Rectal smooth muscle tissue (tissue), 1 donor: ENCODE measurements around the gene FBXL7.

Experiments used
- H3K27ac ChIP-seq: one replicate; pipeline ENCODE4 v1.7.0; 2013; ENCODE audit warnings: low read depth, low read length, inconsistent platforms
- H3K27me3 ChIP-seq: one replicate; pipeline ENCODE4 v1.7.0; 2013; ENCODE audit warnings: low read length; ENCODE audit not compliant: control insufficient read depth, insufficient read depth
- H3K36me3 ChIP-seq: one replicate; pipeline ENCODE4 v1.7.0; 2013; ENCODE audit warnings: low read length; ENCODE audit not compliant: control insufficient read depth, insufficient read depth
- H3K4me1 ChIP-seq: one replicate; pipeline ENCODE4 v1.7.0; 2013; ENCODE audit warnings: low read length; ENCODE audit not compliant: control insufficient read depth, insufficient read depth
- H3K4me3 ChIP-seq: one replicate; pipeline ENCODE4 v1.7.0; 2013; ENCODE audit warnings: low read length
- H3K9ac ChIP-seq: one replicate; pipeline ENCODE4 v1.7.0; 2013; ENCODE audit warnings: low read length

The FBXL7 gene

GRCh38 chr5:15877914-15878313 lies 377.9 kb downstream of the FBXL7 start:
- Histone ChIP-seq H3K36me3 (no peaks in the 10 kb centered on the region), H3K27me3 (no peaks in the 10 kb centered on the region), H3K27ac (no peak overlapping the region), H3K4me3 (no peak overlapping the region), H3K9ac (no peak overlapping the region), H3K4me1 (no peaks in the 10 kb centered on the region)

GRCh38 chr5:15880201-15880600 lies 380.2 kb downstream of the FBXL7 start:
- Histone ChIP-seq H3K4me1 (no peaks in the 10 kb centered on the region), H3K36me3 (no peaks in the 10 kb centered on the region), H3K9ac (no peak overlapping the region), H3K27me3 (no peaks in the 10 kb centered on the region), H3K4me3 (no peak overlapping the region), H3K27ac (no peak overlapping the region)

DNA sequence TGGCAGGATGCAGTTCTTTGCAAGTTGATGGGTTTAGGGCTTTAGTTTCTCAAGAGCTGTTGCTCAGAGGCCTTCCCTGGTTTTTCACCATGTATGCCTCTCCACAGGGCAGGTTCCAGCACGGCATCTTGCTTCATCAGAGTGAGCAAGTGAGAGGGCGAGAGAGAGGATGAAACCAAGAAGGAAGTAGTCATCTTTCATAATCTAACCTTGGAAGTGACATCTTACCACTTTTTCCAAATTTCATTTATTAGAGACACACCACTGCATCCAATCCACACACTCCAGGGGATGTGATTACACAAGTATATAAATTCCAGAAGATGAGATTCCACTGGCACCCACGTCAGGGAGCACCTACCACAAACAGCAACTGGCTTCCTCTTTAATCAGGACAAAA lies 385.2 kb downstream of the FBXL7 start:
- H3K9ac ChIP-seq: no peak overlapping the region
- no peaks in the 10 kb centered on the region for H3K27me3 ChIP-seq
- H3K4me1 ChIP-seq: no peaks in the 10 kb centered on the region
- no peak overlapping the region for H3K27ac ChIP-seq
- no peak overlapping the region for H3K4me3 ChIP-seq
- no peaks in the 10 kb centered on the region for H3K36me3 ChIP-seq

DNA sequence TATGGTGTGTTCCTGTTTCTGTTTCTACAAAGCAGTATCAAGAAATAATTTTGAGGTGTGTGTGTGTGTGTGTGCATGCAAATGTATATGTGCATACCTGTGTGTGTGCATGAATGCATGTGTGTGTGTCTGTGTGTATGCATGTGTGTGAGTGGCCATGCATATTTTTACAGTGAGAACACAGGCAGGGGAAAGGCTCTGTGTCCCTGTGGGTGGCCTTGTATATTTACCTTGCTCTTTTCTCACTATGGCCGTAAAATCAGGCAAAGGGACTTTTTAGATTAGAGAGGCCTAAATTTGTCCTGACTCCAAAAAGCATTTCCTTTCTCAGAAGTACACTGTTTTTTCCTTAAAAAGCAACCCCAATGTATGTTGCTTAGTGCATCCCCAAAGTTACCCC lies 386.2 kb downstream of the FBXL7 start:
- H3K27me3 ChIP-seq: no peaks in the 10 kb centered on the region
- no peak overlapping the region for H3K4me3 ChIP-seq
- no peaks in the 10 kb centered on the region for H3K4me1 ChIP-seq
- H3K36me3 ChIP-seq: no peaks in the 10 kb centered on the region
- no peak overlapping the region for H3K9ac ChIP-seq
- H3K27ac ChIP-seq: no peak overlapping the region

DNA sequence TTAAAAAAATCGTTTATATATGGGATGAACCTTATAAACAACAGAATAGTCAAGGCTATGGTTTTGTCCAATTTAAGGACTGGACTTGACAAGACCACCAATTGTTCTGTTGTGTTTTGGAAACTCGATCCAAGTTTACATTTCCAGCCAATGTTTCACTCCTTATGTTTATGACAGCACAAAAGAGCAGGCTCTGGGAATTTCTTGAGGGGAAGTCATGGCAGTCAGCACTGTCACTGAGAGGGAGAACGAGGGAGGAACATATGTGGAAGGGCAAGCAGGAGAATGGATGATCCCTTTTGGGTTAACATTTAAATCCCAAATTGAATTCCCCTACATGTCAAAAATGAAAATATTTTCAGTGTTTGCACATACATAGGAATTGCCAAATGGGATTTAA lies 387.1 kb downstream of the FBXL7 start:
- no peaks in the 10 kb centered on the region for H3K4me1 ChIP-seq
- no peak overlapping the region for H3K4me3 ChIP-seq
- no peaks in the 10 kb centered on the region for H3K36me3 ChIP-seq
- no peak overlapping the region for H3K9ac ChIP-seq
- H3K27me3 ChIP-seq: no peaks in the 10 kb centered on the region
- H3K27ac ChIP-seq: no peak overlapping the region

DNA sequence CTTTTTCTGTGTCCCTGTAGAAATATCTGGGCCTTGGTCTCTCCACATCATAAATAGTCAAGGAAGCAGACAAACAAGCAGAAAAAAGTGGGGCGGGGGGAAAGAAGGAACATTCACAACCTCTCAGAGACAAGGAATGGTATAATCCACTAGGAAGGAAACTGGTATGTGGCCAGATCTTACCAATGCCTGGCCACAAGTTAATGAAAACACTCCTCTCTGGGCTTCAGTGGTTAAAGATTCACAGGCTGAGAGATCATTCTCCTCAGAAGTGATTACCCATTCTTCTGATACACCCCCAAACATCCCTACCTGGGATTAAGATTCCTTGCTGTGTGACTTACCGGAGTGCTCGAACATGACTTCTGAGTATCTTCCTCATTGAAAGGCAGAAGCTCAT lies 389.0 kb downstream of the FBXL7 start:
- no peak overlapping the region for H3K27ac ChIP-seq
- H3K4me3 ChIP-seq: no peak overlapping the region
- no peak overlapping the region for H3K9ac ChIP-seq
- no peaks in the 10 kb centered on the region for H3K4me1 ChIP-seq
- H3K36me3 ChIP-seq: no peaks in the 10 kb centered on the region
- H3K27me3 ChIP-seq: no peaks in the 10 kb centered on the region

DNA sequence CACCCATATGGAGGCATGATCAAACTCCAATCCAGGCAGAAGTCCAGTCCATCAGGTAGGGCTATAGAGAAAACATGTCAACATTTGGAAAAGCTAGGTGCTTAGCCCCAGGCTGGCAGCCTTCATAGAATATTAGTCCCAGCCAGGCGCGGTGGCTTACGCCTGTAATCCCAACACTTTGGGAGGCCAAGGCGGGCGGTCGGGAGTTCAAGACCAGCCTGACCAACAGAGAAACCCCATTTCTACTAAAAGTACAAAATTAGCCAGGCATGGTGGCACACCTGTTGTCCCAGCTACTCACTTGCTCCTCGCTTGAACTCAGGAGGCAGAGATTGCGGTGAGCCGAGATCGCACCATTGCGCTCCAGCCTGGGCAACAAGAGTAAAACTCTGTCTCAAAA lies 393.9 kb downstream of the FBXL7 start:
- H3K4me3 ChIP-seq: no peak overlapping the region
- H3K9ac ChIP-seq: no peak overlapping the region

GRCh38 chr5:15897656-15898055 lies 397.7 kb downstream of the FBXL7 start:
- H3K9ac ChIP-seq: no peak overlapping the region
- H3K4me3 ChIP-seq: no peak overlapping the region
- no peaks in the 10 kb centered on the region for H3K27me3 ChIP-seq
- H3K4me1 ChIP-seq: no peaks in the 10 kb centered on the region
- no peak overlapping the region for H3K27ac ChIP-seq
- no peaks in the 10 kb centered on the region for H3K36me3 ChIP-seq

More for the DNA sequence above, 393.9 kb downstream of the FBXL7 start:
- Histone ChIP-seq H3K4me1 (no peaks in the 10 kb centered on the region), H3K27me3 (no peaks in the 10 kb centered on the region), H3K27ac (no peak overlapping the region), H3K36me3 (no peaks in the 10 kb centered on the region)

DNA sequence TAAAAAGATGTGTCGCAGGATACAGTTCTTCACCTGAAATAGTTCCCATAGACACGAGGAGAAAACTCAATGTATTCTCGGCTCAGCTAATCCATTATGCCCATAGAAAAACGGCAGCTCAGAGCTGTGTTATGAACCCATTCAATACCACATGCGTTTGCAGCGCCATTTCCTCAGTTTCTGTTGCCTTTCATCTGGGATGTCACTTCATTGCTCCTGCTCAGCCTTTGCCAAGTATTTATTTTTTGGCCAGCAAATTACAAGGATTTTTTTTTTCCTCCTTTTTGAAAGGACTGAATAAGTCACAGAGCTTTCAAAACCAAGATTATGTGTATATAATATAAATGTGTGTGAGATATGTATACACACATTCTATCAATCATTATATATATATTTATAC lies 398.7 kb downstream of the FBXL7 start:
- no peaks in the 10 kb centered on the region for H3K36me3 ChIP-seq
- no peak overlapping the region for H3K27ac ChIP-seq
- H3K4me1 ChIP-seq: no peaks in the 10 kb centered on the region
- no peak overlapping the region for H3K4me3 ChIP-seq
- no peaks in the 10 kb centered on the region for H3K27me3 ChIP-seq
- no peak overlapping the region for H3K9ac ChIP-seq

GRCh38 chr5:15899481-15899880 lies 399.5 kb downstream of the FBXL7 start:
- H3K27ac ChIP-seq: no peak overlapping the region
- no peaks in the 10 kb centered on the region for H3K27me3 ChIP-seq
- H3K9ac ChIP-seq: no peak overlapping the region
- H3K36me3 ChIP-seq: no peaks in the 10 kb centered on the region
- H3K4me1 ChIP-seq: peaks cover 3% of the 10 kb centered on the region
- H3K4me3 ChIP-seq: no peak overlapping the region

DNA sequence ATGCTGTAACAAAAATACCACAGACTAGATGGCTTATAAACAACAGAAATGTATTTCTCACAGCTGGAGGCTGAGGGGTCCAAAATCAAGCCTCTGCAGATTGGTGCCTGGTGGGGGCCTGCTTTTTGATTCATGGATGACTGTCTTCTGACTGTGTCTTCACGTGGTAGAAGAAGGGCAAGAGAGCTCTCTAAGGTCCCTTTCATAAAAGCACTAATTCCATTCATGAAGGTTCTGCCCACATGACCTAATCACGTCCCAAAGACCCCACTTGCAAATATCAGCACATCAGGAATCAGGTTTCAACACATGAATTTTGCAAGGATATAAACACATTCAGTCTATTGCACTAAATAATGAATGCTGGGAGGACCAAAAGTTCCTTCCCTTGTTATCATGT lies 401.2 kb downstream of the FBXL7 start:
- H3K27ac ChIP-seq: no peak overlapping the region
- H3K4me3 ChIP-seq: no peak overlapping the region
- peaks cover 3% of the 10 kb centered on the region for H3K4me1 ChIP-seq

DNA sequence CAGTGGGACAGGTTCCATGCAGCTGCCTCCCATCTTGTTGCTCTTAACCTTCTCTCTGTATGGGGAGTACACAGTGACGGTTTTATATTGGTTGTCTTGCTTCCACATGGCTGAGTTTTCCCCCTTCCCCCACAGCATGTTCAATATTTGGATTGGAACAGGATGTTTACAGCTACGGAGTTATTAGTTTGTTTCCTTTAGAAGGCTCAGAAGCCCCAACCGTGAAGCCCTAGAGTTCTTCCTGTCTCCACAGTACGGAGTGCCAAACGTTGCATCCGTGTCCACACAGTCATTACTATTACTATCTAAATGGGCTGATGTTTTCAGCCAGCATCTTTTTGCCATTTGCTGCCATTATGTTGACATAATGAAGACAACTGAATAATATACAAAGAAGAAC lies 402.1 kb downstream of the FBXL7 start:
- no peak overlapping the region for H3K9ac ChIP-seq

More for the DNA sequence above, 401.2 kb downstream of the FBXL7 start:
- no peak overlapping the region for H3K9ac ChIP-seq
- no peaks in the 10 kb centered on the region for H3K27me3 ChIP-seq
- H3K36me3 ChIP-seq: no peaks in the 10 kb centered on the region

GRCh38 chr5:15904899-15905830 lies 405.2 kb downstream of the FBXL7 start:
- Histone ChIP-seq H3K4me3 (no peak overlapping the region), H3K9ac (no peak overlapping the region), H3K27me3 (no peaks in the 10 kb centered on the region), H3K27ac (no peak overlapping the region), H3K36me3 (no peaks in the 10 kb centered on the region), H3K4me1 (peaks cover 3% of the 10 kb centered on the region)

More for the DNA sequence above, 402.1 kb downstream of the FBXL7 start:
- no peaks in the 10 kb centered on the region for H3K27me3 ChIP-seq
- peaks cover 3% of the 10 kb centered on the region for H3K4me1 ChIP-seq
- H3K4me3 ChIP-seq: no peak overlapping the region
- no peaks in the 10 kb centered on the region for H3K36me3 ChIP-seq
- no peak overlapping the region for H3K27ac ChIP-seq
